VCaP (cell line): Measurements from ENCODE around the gene SULT1A2.
"Not testable (repeated sequence)": the region's sequence is repeated elsewhere in the genome, so short reads cannot be mapped to it uniquely, and the experiment has no call there.

Experiments used
- H3K27ac ChIP-seq: fragments of 450-650 bp; 2 replicates; pipeline ENCODE4 v1.5.1; 2017
- CTCF ChIP-seq: fragments of 450-650 bp; conservative IDR thresholded peaks from 2 replicates; pipeline ENCODE4 v1.5.1; 2017; ENCODE audit warnings: mild to moderate bottlenecking, moderate library complexity

Gene SULT1A2

DNA sequence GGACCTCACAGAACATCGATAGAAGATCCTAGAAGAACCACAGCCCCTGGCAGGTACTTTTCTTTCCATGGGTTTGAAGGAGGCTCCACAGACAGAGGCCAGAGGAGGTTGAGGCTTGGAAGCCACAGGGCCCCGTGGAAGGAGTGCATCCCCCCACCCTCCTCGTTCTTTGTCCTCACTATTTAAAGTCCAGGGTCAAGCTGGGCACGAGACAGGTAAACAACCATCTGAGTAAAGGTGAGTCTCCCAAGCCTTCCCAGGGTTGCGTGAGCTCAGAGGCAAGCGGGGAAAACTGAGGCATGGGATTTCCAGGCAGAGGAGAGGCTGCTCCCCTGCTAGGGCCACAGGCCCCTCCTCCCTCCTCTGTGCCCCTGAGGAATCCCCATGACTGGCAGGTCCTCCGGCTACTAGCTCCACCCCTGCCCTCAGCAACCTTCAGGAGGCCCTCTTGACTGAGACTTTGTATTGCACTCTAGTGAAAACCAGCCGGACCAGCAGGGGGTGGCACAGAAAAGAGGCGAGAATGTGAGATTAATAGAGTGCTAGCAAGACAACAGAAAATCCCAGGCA is 927 bp upstream of the SULT1A2 start:
- H3K27ac ChIP-seq, result no peak overlapping the region
- no peak for TF ChIP-seq CTCF

- no peak for TF ChIP-seq CTCF
- no peak overlapping the region for H3K27ac ChIP-seq
These were observed 677 bp downstream of the SULT1A2 start for GRCh38 chr16:28596115-28596630.

DNA sequence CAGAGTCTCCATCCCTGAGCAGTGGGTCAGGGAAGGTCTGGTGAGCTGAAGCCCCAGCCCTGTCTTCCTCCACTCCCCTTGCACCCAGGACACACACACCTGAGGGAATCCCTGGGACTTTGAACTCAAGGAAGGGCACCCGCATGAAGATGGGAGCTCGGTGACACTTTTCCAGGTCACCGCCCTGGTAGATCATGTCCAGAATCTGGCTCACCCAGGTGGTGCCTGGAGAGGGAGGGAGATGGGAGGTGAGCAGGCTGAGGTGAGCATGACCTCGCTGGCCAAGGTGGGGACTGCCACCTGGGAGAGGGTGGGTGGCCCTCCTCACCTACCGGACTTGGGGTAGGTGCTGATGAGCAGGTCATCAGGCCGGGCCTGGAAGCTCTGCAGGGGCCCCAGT is 1.4 kb downstream of the SULT1A2 start:
- not testable (repeated sequence) for H3K27ac ChIP-seq

GRCh38 chr16:28592979-28593553 is 3.8 kb downstream of the SULT1A2 start:
- no peak overlapping the region for H3K27ac ChIP-seq
- no peak for TF ChIP-seq CTCF

DNA sequence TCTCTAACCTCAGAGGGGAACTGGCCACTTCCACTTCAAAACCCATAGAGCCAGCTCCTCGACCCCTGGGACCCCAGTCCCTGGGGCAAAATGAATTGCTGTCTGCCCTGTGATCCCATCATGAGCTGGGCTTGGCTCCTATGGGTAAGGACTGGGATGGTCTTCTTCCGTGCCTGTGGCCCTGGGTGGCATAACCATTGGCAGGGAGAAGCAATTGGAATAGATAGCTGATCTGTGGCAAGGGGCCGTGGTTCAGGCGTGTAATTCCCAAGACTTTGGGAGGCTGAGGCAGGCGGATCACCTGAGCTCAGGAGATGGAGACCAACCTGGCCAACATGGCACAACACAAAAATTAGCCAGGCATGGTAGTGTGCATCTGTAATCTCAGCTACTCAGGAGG is 4.3 kb downstream of the SULT1A2 start:
- TF ChIP-seq CTCF, result no peak

DNA sequence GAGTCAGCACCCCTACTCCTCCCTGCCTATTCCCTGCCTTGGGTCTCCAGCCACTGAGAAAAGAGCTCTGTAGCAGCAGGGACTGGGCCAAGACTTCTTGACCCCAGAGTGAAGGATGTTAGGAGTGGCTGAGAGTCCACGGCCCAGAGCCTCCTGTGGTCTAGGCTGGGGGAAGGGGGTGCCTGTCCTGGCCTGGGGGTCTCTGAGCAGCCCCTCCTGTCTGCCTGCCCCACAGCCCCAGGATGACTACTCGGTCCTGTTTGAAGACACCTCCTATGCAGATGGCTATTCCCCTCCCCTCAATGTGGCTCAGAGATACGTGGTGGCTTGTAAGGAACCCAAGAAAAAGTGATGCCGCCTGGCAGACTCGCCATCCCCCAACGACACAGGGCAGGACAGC is 5.5 kb downstream of the SULT1A2 start:
- no peak for TF ChIP-seq CTCF
- H3K27ac ChIP-seq, result no peak overlapping the region

More for the DNA sequence above, 4.3 kb downstream of the SULT1A2 start:
- no peak overlapping the region for H3K27ac ChIP-seq

GRCh38 chr16:28590384-28591340 is 6.2 kb downstream of the SULT1A2 start:
- TF ChIP-seq CTCF, result no peak
- no peak overlapping the region for H3K27ac ChIP-seq
